Measurements from ENCODE around the gene TMED8. TPM values are rescaled to one million over a fixed set of nuclear protein-coding genes. Genes with fewer than 3 reads are reported as not detected.
"Not testable (repeated sequence)": the region's sequence is repeated elsewhere in the genome, so short reads cannot be mapped to it uniquely, and the experiment has no call there.

Gene TMED8
- total RNA-seq, 1 experiment from 2014 or later = 21.2 TPM

DNA sequence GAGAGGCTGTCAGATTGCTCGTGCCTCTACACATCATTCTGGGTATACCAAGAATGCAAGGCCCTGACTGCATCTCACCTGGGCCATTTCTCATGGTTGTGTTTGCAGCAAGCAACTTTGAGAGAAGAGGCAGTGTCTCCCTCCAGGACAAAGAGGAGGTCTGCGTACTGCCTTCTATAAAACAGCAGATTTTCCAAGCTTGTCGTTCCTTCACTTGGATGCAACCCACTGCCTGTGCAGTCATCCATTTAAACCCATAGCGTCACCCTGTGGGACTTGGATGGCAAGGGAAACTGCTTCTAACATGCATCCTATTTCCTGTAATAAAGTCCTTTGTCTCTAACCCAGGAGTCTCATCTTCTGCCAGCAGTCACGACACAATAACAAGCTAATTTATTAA, 57.5 kb downstream of the TMED8 start:
- POLR2A ChIA-PET = no interaction called here
- peak overlapping the region; percentile 86 for H3K4me2 ChIP-seq (ENCODE audit: low read length)
- TF ChIP-seq JUND (IDR thresholded peaks at IDR 0.05) (no peak), ELF1 (IDR thresholded peaks at IDR 0.05; ENCODE audit: borderline replicate concordance, low read depth) (no peak), POLR2A (IDR thresholded peaks at IDR 0.05; ENCODE audit: borderline replicate concordance, extremely low read depth, insufficient read depth, insufficient read length) (no peak)
- TF ChIP-seq, protein P1, sequence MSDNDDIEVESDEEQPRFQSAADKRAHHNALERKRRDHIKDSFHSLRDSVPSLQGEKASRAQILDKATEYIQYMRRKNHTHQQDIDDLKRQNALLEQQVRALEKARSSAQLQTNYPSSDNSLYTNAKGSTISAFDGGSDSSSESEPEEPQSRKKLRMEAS (IDR thresholded peaks at IDR 0.05) = no peak
- TF ChIP-seq, protein P2, sequence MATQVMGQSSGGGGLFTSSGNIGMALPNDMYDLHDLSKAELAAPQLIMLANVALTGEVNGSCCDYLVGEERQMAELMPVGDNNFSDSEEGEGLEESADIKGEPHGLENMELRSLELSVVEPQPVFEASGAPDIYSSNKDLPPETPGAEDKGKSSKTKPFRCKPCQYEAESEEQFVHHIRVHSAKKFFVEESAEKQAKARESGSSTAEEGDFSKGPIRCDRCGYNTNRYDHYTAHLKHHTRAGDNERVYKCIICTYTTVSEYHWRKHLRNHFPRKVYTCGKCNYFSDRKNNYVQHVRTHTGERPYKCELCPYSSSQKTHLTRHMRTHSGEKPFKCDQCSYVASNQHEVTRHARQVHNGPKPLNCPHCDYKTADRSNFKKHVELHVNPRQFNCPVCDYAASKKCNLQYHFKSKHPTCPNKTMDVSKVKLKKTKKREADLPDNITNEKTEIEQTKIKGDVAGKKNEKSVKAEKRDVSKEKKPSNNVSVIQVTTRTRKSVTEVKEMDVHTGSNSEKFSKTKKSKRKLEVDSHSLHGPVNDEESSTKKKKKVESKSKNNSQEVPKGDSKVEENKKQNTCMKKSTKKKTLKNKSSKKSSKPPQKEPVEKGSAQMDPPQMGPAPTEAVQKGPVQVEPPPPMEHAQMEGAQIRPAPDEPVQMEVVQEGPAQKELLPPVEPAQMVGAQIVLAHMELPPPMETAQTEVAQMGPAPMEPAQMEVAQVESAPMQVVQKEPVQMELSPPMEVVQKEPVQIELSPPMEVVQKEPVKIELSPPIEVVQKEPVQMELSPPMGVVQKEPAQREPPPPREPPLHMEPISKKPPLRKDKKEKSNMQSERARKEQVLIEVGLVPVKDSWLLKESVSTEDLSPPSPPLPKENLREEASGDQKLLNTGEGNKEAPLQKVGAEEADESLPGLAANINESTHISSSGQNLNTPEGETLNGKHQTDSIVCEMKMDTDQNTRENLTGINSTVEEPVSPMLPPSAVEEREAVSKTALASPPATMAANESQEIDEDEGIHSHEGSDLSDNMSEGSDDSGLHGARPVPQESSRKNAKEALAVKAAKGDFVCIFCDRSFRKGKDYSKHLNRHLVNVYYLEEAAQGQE (IDR thresholded peaks at IDR 0.05; ENCODE audit: low read depth) = no peak
- no peak for DNase-seq (ENCODE audit: low read depth, low spot score)
- RAD21 ChIA-PET (ENCODE audit: low non-redundant PET in 1 of 2, low total read pairs in 2 of 2, uncharacterized antibody in 2 of 2, unreplicated experiment in 2 of 2) = no interaction called here
- intact Hi-C loops (cut with micrococcal nuclease) = no loop called here
- no peaks in the 10 kb centered on the region for H4K20me1 ChIP-seq (ENCODE audit: insufficient read depth)
- CTCF ChIA-PET = interaction anchor here (1.0 to 1.1 kb wide), 2 partner anchors 168 to 224 kb away, joined by 3 read pairs; no protein-coding TSS in a partner anchor
- H3K36me3 ChIP-seq (ENCODE audit: control insufficient read depth in 1 of 2, insufficient read depth in 2 of 2, low read length in 2 of 2) = no peaks in the 10 kb centered on the region
- peak overlapping the region; percentile 72 for H3K4me3 ChIP-seq (replicated peaks in 1 of 2; ENCODE audit: low read depth in 1 of 2, low read length in 2 of 2)
- H2AFZ ChIP-seq (ENCODE audit: low read depth, low read length, poor library complexity, severe bottlenecking) = no peak overlapping the region
- no peaks in the 10 kb centered on the region for H3K9me3 ChIP-seq (ENCODE audit: control insufficient read depth in 1 of 2, insufficient read depth in 1 of 2, low read depth in 1 of 2, low read length in 2 of 2)
- H3K27me3 ChIP-seq (ENCODE audit: insufficient read depth, low read length) = no peaks in the 10 kb centered on the region
- H3K79me2 ChIP-seq (ENCODE audit: insufficient read depth, low read length) = peaks cover 24% of the 10 kb centered on the region
- peaks cover 8 to 25% of the 10 kb centered on the region in 2 experiments; a peak in 3 of 4 replicates for H3K4me1 ChIP-seq (ENCODE audit: control insufficient read depth in 1 of 2, insufficient read depth in 2 of 2, low read length in 2 of 2)
- H3K27ac ChIP-seq (ENCODE audit: low read depth, low read length) = no peak overlapping the region
- no peaks in the 10 kb centered on the region for H3K9me2 ChIP-seq (ENCODE audit: insufficient read depth)
- no peak for ATAC-seq
- BruUV-seq (replicated peaks) = no TSS peak
- peak overlapping the region; percentile 84 for H3K9ac ChIP-seq (ENCODE audit: low read length)

DNA sequence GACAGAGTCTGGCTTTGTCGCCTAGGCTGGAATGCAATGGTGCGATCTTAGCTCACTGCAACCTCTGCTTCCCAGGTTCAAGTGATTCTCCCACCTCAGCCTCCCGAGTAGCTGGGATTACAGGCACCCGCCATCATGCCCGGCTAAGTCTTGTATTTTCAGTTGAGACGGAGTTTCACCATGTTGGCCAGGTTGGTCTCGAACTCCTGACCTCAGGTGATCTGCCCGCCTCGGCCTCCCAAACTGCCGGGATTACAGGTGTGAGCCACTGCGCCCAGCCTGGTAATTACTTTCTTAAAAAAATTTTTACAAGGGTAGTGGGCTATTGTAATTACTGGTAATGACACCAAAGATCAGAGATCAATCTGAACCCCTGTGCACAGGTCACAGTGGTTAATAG, 58.1 kb downstream of the TMED8 start:
- H2AFZ ChIP-seq (ENCODE audit: low read depth, low read length, poor library complexity, severe bottlenecking); BruUV-seq (replicated peaks); H4K20me1 ChIP-seq (ENCODE audit: insufficient read depth); H3K9me3 ChIP-seq (ENCODE audit: control insufficient read depth in 1 of 2, insufficient read depth in 1 of 2, low read depth in 1 of 2, low read length in 2 of 2); DNase-seq (ENCODE audit: low read depth, low spot score); intact Hi-C loops (cut with micrococcal nuclease); POLR2A ChIA-PET; H3K4me3 ChIP-seq (replicated peaks in 1 of 2; ENCODE audit: low read depth in 1 of 2, low read length in 2 of 2); RAD21 ChIA-PET (ENCODE audit: low non-redundant PET in 1 of 2, low total read pairs in 2 of 2, uncharacterized antibody in 2 of 2, unreplicated experiment in 2 of 2); H3K4me2 ChIP-seq (ENCODE audit: low read length); H3K27ac ChIP-seq (ENCODE audit: low read depth, low read length); H3K27me3 ChIP-seq (ENCODE audit: insufficient read depth, low read length); H3K9ac ChIP-seq (ENCODE audit: low read length); ATAC-seq; H3K36me3 ChIP-seq (ENCODE audit: control insufficient read depth in 1 of 2, insufficient read depth in 2 of 2, low read length in 2 of 2); H3K9me2 ChIP-seq (ENCODE audit: insufficient read depth): not testable (repeated sequence)
- Histone ChIP-seq H3K79me2 (ENCODE audit: insufficient read depth, low read length) (peaks cover 24% of the 10 kb centered on the region), H3K4me1 (ENCODE audit: control insufficient read depth in 1 of 2, insufficient read depth in 2 of 2, low read length in 2 of 2) (peaks cover 8 to 25% of the 10 kb centered on the region in 2 experiments; a peak in 3 of 4 replicates)
- CTCF ChIA-PET = interaction anchor here (1.0 to 1.1 kb wide), 2 partner anchors 168 to 224 kb away, joined by 3 read pairs; no protein-coding TSS in a partner anchor

Data from HCT116 (cell line).